ENCODE data around the gene MRPL2.
A peak's percentile ranks its signal among the peaks of the same experiment; 100 is the strongest.

Gene MRPL2

DNA sequence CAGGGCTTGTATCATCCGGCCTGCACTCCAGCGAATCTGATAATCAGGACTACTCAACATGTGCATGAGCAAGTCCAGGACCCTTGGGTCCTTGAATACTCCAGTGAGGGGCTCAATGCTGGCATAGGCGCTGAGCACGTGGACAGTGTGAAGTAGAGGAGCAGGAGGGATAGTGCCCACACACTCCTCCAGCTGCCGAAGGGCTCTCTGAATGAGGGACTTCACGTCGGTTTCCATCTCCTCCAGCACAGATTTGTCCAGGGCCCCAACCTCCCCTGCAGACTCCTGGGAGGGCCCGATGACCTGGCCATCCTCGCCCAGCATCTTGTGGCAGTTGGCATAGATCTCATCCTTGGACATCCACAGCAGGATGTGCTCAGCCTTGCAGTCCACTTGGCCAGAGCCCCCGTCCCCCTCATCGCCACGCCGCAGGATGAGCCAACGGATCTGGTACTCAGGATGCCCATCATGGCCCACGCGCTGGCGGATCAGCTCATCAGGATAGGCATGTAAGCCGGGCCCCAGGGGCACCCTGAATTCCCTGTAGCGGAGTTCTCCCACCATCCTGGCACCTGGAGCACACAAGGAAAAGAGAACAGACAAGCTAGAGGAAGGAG lies 6.9 kb downstream of the MRPL2 start:
- WGBS = 96% methylated on average over 19 of the region's 19 CpGs

DNA sequence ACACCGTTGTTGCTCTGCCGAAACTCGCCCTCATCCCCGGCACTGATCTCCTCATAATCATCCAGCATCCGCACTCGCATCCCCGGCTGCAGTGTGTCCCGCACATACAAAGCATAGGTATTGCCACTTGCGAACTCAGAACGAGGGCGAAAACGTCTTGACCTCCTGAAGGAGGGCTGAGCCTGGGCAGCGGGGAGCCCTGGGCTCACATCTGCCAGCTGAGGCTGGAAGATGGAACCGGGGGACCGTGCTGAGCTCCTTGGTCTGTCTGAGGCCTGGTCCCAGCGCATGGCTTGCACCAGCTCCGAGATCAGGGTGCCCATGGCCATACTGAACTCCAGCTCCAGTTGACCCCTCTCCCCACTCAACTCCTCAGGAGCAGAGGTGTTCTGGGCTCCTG lies 8.3 kb downstream of the MRPL2 start:
- peak overlapping the region; percentile 11 for H2AK5ac ChIP-seq (ENCODE audit: low read length, severe bottlenecking)
- no peaks in the 10 kb centered on the region for H3K9me3 ChIP-seq (ENCODE audit: control insufficient read depth, low read length)
- H2BK5ac ChIP-seq (ENCODE audit: low read depth, low read length, poor library complexity, severe bottlenecking) = no peak overlapping the region
- H3K18ac ChIP-seq (ENCODE audit: low read depth in 1 of 2, low read length in 2 of 2) = no peak overlapping the region
- no peak overlapping the region for H3K4me3 ChIP-seq (ENCODE audit: insufficient read depth in 1 of 2, low read depth in 1 of 2, low read length in 2 of 2)
- H3K79me1 ChIP-seq (replicated peaks; ENCODE audit: low read length, poor library complexity, severe bottlenecking) = peaks cover 34% of the 10 kb centered on the region
- peak overlapping the region; percentile 1 for H3K4me2 ChIP-seq (ENCODE audit: low read length, poor library complexity, severe bottlenecking)
- H3K9ac ChIP-seq (ENCODE audit: low read length) = peak overlapping the region; percentile 19
- H4K8ac ChIP-seq (ENCODE audit: low read length) = no peak overlapping the region
- H4K91ac ChIP-seq (ENCODE audit: low read length) = no peak overlapping the region
- H2BK12ac ChIP-seq (ENCODE audit: low read length in 2 of 2) = no peak overlapping the region
- peaks cover 31% of the 10 kb centered on the region for H3K4me1 ChIP-seq (ENCODE audit: control insufficient read depth, insufficient read depth, low read depth, low read length)
- H2BK15ac ChIP-seq (ENCODE audit: low read depth, poor library complexity, severe bottlenecking) = no peak overlapping the region
- H3K27me3 ChIP-seq (ENCODE audit: control insufficient read depth in 1 of 2, insufficient read depth in 1 of 2, low read length in 2 of 2) = no peaks in the 10 kb centered on the region
- no peak overlapping the region for H3K4ac ChIP-seq (ENCODE audit: low read depth in 1 of 2, low read length in 2 of 2)
- H3K23ac ChIP-seq (ENCODE audit: low read length in 2 of 2) = no peak overlapping the region
- H2BK120ac ChIP-seq (ENCODE audit: low read depth, low read length) = no peak overlapping the region
- H2AFZ ChIP-seq (ENCODE audit: low read depth, low read length) = no peak overlapping the region
- DNase-seq = no peak
- no peak overlapping the region for H3K27ac ChIP-seq (ENCODE audit: low read length, poor library complexity, severe bottlenecking)
- H3K14ac ChIP-seq (ENCODE audit: low read length in 2 of 2) = peak overlapping the region in 1 of 2 experiments; percentile 68
- 93% methylated on average over 17 of the region's 17 CpGs for WGBS
- peaks cover 62 to 74% of the 10 kb centered on the region in 2 experiments for H3K36me3 ChIP-seq (ENCODE audit: control insufficient read depth in 1 of 2, insufficient read depth in 2 of 2, low read depth in 1 of 2, low read length in 2 of 2)

More for the DNA sequence above, 6.9 kb downstream of the MRPL2 start:
- Histone ChIP-seq H3K27ac (ENCODE audit: low read length, poor library complexity, severe bottlenecking) (no peak overlapping the region), H2BK5ac (ENCODE audit: low read depth, low read length, poor library complexity, severe bottlenecking) (no peak overlapping the region), H2BK12ac (ENCODE audit: low read length in 2 of 2) (peak overlapping the region; percentile 15 to 54), H3K9ac (ENCODE audit: low read length) (peak overlapping the region; percentile 99), H2BK15ac (ENCODE audit: low read depth, poor library complexity, severe bottlenecking) (no peak overlapping the region), H3K79me1 (replicated peaks; ENCODE audit: low read length, poor library complexity, severe bottlenecking) (peaks cover 31% of the 10 kb centered on the region), H2AK5ac (ENCODE audit: low read length, severe bottlenecking) (peak overlapping the region; percentile 82), H3K23ac (ENCODE audit: low read length in 2 of 2) (peak overlapping the region in 1 of 2 experiments; percentile 0), H2BK120ac (ENCODE audit: low read depth, low read length) (no peak overlapping the region), H3K14ac (ENCODE audit: low read length in 2 of 2) (peak overlapping the region in 1 of 2 experiments; percentile 51), H3K4me1 (ENCODE audit: control insufficient read depth, insufficient read depth, low read depth, low read length) (peaks cover 31% of the 10 kb centered on the region), H3K36me3 (ENCODE audit: control insufficient read depth in 1 of 2, insufficient read depth in 2 of 2, low read depth in 1 of 2, low read length in 2 of 2) (peaks cover 57 to 72% of the 10 kb centered on the region in 2 experiments), H3K18ac (ENCODE audit: low read depth in 1 of 2, low read length in 2 of 2) (peak overlapping the region; percentile 1 to 95), H3K4me2 (ENCODE audit: low read length, poor library complexity, severe bottlenecking) (peak overlapping the region; percentile 70), H3K27me3 (ENCODE audit: control insufficient read depth in 1 of 2, insufficient read depth in 1 of 2, low read length in 2 of 2) (no peaks in the 10 kb centered on the region), H4K8ac (ENCODE audit: low read length) (peak overlapping the region; percentile 97), H2AFZ (ENCODE audit: low read depth, low read length) (no peak overlapping the region), H4K91ac (ENCODE audit: low read length) (peak overlapping the region; percentile 97), H3K4me3 (ENCODE audit: insufficient read depth in 1 of 2, low read depth in 1 of 2, low read length in 2 of 2) (peak overlapping the region in 1 of 2 experiments; percentile 93), H3K4ac (ENCODE audit: low read depth in 1 of 2, low read length in 2 of 2) (peak overlapping the region; percentile 90 to 99), H3K9me3 (ENCODE audit: control insufficient read depth, low read length) (no peaks in the 10 kb centered on the region)
- no peak for DNase-seq

DNA sequence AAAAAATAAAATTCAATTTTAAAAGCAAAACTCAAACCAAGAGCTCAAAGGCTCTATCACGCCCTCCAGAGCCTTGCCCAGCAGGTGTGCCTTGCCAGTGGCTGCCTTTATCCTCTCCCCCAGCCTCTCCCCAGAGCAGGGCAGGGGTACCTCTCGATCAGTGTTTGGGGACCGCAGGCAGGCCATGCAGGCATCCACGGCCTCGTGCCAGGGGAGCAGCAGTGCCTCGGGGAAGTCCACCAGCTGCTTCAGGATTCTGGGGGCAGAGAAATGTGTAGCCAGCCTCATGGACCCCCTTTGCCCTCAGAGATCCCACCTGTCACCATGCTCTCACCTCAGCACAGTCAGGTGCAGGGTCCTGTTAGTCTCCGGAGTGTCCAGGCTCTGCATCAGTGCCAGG lies 11.2 kb downstream of the MRPL2 start:
- Histone ChIP-seq H2BK15ac (ENCODE audit: low read depth, poor library complexity, severe bottlenecking) (no peak overlapping the region), H2BK120ac (ENCODE audit: low read depth, low read length) (no peak overlapping the region), H3K9me3 (ENCODE audit: control insufficient read depth, low read length) (no peaks in the 10 kb centered on the region), H2BK12ac (ENCODE audit: low read length in 2 of 2) (no peak overlapping the region), H3K18ac (ENCODE audit: low read depth in 1 of 2, low read length in 2 of 2) (no peak overlapping the region), H3K4me1 (ENCODE audit: control insufficient read depth, insufficient read depth, low read depth, low read length) (peaks cover 31% of the 10 kb centered on the region), H3K9ac (ENCODE audit: low read length) (no peak overlapping the region), H4K91ac (ENCODE audit: low read length) (no peak overlapping the region), H3K23ac (ENCODE audit: low read length in 2 of 2) (no peak overlapping the region), H4K8ac (ENCODE audit: low read length) (no peak overlapping the region), H3K79me1 (replicated peaks; ENCODE audit: low read length, poor library complexity, severe bottlenecking) (peaks cover 32% of the 10 kb centered on the region), H2AFZ (ENCODE audit: low read depth, low read length) (no peak overlapping the region), H2BK5ac (ENCODE audit: low read depth, low read length, poor library complexity, severe bottlenecking) (no peak overlapping the region), H3K4me3 (ENCODE audit: insufficient read depth in 1 of 2, low read depth in 1 of 2, low read length in 2 of 2) (no peak overlapping the region), H3K27ac (ENCODE audit: low read length, poor library complexity, severe bottlenecking) (no peak overlapping the region), H2AK5ac (ENCODE audit: low read length, severe bottlenecking) (no peak overlapping the region), H3K27me3 (ENCODE audit: control insufficient read depth in 1 of 2, insufficient read depth in 1 of 2, low read length in 2 of 2) (no peaks in the 10 kb centered on the region), H3K14ac (ENCODE audit: low read length in 2 of 2) (no peak overlapping the region), H3K36me3 (ENCODE audit: control insufficient read depth in 1 of 2, insufficient read depth in 2 of 2, low read depth in 1 of 2, low read length in 2 of 2) (peaks cover 76 to 85% of the 10 kb centered on the region in 2 experiments), H3K4me2 (ENCODE audit: low read length, poor library complexity, severe bottlenecking) (no peak overlapping the region), H3K4ac (ENCODE audit: low read depth in 1 of 2, low read length in 2 of 2) (no peak overlapping the region)
- DNase-seq = no peak
- 98% methylated on average over 7 of the region's 7 CpGs for WGBS

DNA sequence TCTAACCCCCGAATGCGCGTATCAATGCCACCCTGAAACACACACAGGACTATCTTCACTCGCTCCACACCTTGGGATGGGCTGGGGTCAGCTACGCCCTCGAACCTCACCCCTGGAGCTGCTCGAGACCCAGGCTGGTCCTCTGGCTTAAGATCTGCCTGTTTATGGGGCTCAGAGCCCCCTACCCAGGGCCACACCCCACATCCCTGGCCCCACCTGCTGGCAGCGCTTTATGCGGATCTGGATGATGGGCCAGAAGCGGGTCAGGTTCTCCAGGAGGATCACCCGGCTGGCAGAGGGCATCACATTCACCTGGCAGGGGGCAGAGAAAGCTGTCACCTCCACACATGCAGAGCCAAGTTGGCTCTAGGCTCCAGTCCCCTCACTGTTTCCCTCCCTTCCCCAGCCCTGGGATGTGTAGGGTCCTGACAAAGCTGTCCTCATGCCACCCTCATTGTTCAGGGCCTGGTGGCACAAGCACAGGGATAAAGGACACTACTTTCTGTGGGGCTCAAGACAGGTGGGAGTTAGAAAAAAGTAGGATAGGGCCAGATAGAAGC lies 13.8 kb downstream of the MRPL2 start:
- H3K4me2 ChIP-seq (ENCODE audit: low read length, poor library complexity, severe bottlenecking) = no peak overlapping the region
- WGBS = 96% methylated on average over 11 of the region's 11 CpGs
- H3K36me3 ChIP-seq (ENCODE audit: control insufficient read depth in 1 of 2, insufficient read depth in 2 of 2, low read depth in 1 of 2, low read length in 2 of 2) = peaks cover 74 to 89% of the 10 kb centered on the region in 2 experiments
- H2BK5ac ChIP-seq (ENCODE audit: low read depth, low read length, poor library complexity, severe bottlenecking) = no peak overlapping the region
- H3K27me3 ChIP-seq (ENCODE audit: control insufficient read depth in 1 of 2, insufficient read depth in 1 of 2, low read length in 2 of 2) = no peaks in the 10 kb centered on the region
- DNase-seq = no peak
- H4K8ac ChIP-seq (ENCODE audit: low read length) = no peak overlapping the region
- H3K18ac ChIP-seq (ENCODE audit: low read depth in 1 of 2, low read length in 2 of 2) = no peak overlapping the region
- H2BK120ac ChIP-seq (ENCODE audit: low read depth, low read length) = no peak overlapping the region
- no peak overlapping the region for H3K4me3 ChIP-seq (ENCODE audit: insufficient read depth in 1 of 2, low read depth in 1 of 2, low read length in 2 of 2)
- no peak overlapping the region for H3K4ac ChIP-seq (ENCODE audit: low read depth in 1 of 2, low read length in 2 of 2)
- H2AFZ ChIP-seq (ENCODE audit: low read depth, low read length) = no peak overlapping the region
- no peaks in the 10 kb centered on the region for H3K9me3 ChIP-seq (ENCODE audit: control insufficient read depth, low read length)
- H3K27ac ChIP-seq (ENCODE audit: low read length, poor library complexity, severe bottlenecking) = no peak overlapping the region
- H3K23ac ChIP-seq (ENCODE audit: low read length in 2 of 2) = no peak overlapping the region
- no peak overlapping the region for H3K14ac ChIP-seq (ENCODE audit: low read length in 2 of 2)
- no peak overlapping the region for H2BK15ac ChIP-seq (ENCODE audit: low read depth, poor library complexity, severe bottlenecking)
- no peak overlapping the region for H3K9ac ChIP-seq (ENCODE audit: low read length)
- H3K79me1 ChIP-seq (replicated peaks; ENCODE audit: low read length, poor library complexity, severe bottlenecking) = peaks cover 23% of the 10 kb centered on the region
- H2BK12ac ChIP-seq (ENCODE audit: low read length in 2 of 2) = no peak overlapping the region
- no peak overlapping the region for H4K91ac ChIP-seq (ENCODE audit: low read length)
- H2AK5ac ChIP-seq (ENCODE audit: low read length, severe bottlenecking) = no peak overlapping the region
- peaks cover 10% of the 10 kb centered on the region for H3K4me1 ChIP-seq (ENCODE audit: control insufficient read depth, insufficient read depth, low read depth, low read length)

All from mesenchymal stem cell (in vitro differentiated cells and primary cell).